Measurements from ENCODE around the gene SLC6A3.

GRCh38 chr5:1476967-1477310, 31.7 kb upstream of the SLC6A3 start:
- TF ChIP-seq, protein P1, sequence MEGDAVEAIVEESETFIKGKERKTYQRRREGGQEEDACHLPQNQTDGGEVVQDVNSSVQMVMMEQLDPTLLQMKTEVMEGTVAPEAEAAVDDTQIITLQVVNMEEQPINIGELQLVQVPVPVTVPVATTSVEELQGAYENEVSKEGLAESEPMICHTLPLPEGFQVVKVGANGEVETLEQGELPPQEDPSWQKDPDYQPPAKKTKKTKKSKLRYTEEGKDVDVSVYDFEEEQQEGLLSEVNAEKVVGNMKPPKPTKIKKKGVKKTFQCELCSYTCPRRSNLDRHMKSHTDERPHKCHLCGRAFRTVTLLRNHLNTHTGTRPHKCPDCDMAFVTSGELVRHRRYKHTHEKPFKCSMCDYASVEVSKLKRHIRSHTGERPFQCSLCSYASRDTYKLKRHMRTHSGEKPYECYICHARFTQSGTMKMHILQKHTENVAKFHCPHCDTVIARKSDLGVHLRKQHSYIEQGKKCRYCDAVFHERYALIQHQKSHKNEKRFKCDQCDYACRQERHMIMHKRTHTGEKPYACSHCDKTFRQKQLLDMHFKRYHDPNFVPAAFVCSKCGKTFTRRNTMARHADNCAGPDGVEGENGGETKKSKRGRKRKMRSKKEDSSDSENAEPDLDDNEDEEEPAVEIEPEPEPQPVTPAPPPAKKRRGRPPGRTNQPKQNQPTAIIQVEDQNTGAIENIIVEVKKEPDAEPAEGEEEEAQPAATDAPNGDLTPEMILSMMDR (conservative IDR thresholded peaks at IDR 0.05 in 1 of 2, IDR thresholded peaks at IDR 0.05 in 1 of 2; ENCODE audit: low read depth in 1 of 2, low read length in 2 of 2) = no peak
- TF ChIP-seq EZH2 (IDR thresholded peaks at IDR 0.05; ENCODE audit: low read length, missing control alignments) = no peak

Data from fibroblast of lung (primary cell).